Testis (tissue), 2 donors: ENCODE results near the gene CAPN3.

Experiments
- CTCF ChIP-seq, 3 experiments: fragments of 450-650 bp in 2 of 3; fragments of 200-600 bp in 1 of 3; sonication (generic) in 1 of 3; IDR thresholded peaks; one replicate each; pipeline ENCODE4 v1.5.1; 2016 to 2019; ENCODE audit warnings: antibody characterized with exemption in 3 of 3, mild to moderate bottlenecking in 2 of 3, moderate library complexity in 1 of 3
- POLR2A ChIP-seq: fragments of 450-650 bp; IDR thresholded peaks from one replicate; pipeline ENCODE4 v1.6.1; 2017; ENCODE audit warnings: antibody characterized with exemption, mild to moderate bottlenecking, moderate library complexity

DNA sequence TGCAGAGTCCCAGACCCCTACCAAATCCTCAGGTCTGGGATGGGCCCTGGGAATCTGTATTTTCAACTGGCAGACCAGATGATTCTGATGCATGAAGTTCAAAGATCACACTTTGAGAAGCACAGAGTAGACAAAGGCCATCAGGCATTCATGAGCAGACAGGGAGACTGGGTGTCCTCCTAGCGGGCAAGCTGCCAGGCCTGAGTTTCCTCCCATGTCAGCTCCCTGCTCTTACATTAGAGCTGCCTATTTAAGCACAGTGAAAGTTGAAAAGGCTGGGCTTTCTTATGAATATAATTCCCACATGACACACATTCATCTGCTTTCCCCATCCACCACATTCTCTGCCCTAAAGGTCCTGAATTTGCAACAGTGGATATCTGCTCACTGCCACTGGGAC, 14.0 kb downstream of the CAPN3 start:
- TF ChIP-seq CTCF (IDR thresholded peaks at IDR 0.05) (no peak), POLR2A (no peak)
